GM12873 (cell line): ENCODE measurements around the gene MAP2.

Experiments
- TF ChIP-seq, protein P1 (sequence below): IDR thresholded peaks from 2 replicates; pipeline ENCODE4 v1.5.1; 2012; ENCODE audit warnings: low read depth, mild to moderate bottlenecking, moderate library complexity, low read length, control low read depth; ENCODE audit not compliant: insufficient read depth; ENCODE audit errors: missing control alignments

Gene MAP2

DNA sequence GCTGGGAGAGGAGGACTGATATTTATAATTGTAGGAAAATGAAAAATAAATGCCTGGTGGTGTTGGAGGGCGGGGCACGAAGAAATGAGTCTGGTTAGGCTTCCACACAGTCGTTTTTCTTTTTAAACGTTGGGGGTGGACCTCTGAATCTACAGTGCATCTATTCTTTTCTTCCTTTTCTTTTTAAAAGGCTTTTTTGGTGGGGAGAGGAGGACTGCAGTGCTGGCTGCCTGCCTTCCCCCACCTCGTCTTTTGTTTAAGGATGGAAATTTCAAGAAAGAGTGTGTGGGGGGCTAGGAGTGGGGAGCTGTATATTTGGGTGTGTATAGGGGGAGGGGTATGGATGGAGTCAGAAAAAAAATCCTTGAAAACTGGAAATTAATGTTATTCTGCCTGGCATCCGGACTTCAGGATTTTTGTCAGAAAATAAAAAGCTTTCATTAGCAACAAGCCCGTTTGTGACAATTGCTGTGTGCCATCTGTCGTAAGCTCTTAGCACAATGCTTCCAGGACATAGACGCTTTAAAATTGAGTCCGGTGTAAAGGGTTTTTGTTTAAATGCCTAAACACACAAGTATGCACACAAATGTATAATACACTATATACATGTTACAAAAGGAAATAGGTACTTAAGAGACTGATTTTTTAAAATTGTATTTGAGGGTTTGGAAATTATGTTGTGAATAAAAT lies 1.1 kb downstream of the MAP2 start:
- TF ChIP-seq, protein P1, sequence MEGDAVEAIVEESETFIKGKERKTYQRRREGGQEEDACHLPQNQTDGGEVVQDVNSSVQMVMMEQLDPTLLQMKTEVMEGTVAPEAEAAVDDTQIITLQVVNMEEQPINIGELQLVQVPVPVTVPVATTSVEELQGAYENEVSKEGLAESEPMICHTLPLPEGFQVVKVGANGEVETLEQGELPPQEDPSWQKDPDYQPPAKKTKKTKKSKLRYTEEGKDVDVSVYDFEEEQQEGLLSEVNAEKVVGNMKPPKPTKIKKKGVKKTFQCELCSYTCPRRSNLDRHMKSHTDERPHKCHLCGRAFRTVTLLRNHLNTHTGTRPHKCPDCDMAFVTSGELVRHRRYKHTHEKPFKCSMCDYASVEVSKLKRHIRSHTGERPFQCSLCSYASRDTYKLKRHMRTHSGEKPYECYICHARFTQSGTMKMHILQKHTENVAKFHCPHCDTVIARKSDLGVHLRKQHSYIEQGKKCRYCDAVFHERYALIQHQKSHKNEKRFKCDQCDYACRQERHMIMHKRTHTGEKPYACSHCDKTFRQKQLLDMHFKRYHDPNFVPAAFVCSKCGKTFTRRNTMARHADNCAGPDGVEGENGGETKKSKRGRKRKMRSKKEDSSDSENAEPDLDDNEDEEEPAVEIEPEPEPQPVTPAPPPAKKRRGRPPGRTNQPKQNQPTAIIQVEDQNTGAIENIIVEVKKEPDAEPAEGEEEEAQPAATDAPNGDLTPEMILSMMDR = no peak

DNA sequence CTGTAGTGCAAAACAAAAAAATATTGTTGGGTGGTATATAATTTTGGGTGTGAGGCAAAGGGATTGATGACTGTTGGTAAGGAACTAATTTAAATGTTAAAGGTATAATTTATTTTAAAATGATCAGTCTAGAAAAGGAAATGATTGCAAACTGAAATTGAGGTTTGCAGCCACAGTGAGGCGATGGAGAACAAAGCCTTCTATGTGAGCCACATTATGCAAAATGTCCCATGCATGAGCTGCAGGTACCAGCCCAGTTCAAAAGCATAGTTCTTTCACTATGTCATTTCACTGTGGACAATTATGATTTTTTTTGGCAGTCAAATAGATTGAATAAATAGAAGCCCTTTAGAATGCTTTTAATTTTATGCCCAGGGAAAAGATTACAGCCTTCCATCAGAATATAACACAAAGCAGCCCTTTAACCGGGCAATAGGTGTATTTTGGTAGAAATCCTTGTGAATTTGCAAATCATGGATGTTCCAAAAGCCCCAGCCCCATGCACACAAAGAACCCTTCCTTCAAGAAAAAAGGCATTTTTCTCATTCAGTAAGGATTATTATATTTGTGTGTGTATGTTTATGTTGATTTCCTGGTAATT lies 1.7 kb downstream of the MAP2 start:
- TF ChIP-seq, protein P1 = peak; percentile 51

DNA sequence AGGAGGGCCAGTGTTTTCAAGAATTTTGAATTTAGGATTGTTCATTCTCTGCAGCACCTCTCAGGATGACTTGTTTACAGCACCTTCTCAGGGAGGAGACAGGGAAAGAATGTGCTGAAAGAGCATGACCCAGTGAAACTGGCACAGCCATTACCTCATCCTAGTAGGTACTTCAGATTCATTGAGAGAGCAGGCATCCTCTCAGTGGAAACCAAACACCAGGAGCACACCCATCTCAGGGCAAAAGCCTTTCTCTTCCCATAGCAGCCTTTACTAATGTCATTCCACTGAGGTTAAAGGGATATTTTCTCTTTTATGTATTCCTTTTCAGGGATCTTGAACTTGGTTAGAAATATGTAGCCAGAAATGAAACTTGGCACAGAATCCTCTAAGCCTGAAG lies 2.6 kb downstream of the MAP2 start:
- TF ChIP-seq, protein P1 = no peak

DNA sequence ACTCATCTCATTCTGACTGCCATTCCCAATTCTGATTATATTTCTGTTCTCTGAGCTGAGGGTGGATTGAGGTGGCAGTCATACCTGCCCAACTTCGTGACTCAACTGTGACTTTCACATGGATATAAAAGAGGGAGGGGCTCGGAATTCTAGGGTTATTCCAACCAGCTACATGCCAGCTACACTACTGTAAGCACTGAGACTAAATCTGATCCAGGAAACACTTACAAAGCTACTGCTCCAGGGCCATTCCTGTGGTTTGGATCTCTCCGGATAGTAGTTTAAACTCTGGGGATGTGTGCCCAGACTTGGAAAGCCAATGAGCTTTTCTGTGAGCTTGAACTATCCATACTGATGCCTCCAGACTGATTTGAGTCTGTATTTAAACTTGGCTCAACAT lies 7.9 kb downstream of the MAP2 start:
- TF ChIP-seq, protein P1 = no peak

DNA sequence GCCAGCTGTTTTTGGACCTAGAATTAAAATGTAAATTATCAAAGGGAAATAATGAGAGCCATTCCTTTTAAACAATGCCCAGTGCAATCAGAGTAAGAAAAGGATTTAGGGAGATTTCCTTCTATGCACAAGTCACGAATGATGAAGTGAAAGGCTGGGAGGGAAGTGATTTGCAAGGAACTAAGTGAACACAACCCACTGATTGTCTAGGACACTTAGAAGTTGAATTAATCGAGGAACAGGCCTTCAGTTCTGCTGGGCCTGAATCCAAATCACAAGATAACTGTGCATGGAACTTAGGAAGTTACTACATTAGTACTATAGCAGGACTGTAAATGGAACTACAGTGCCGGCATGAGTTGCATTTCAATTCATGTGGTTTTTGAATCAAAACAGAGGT lies 17.7 kb downstream of the MAP2 start:
- TF ChIP-seq, protein P1 = no peak

DNA sequence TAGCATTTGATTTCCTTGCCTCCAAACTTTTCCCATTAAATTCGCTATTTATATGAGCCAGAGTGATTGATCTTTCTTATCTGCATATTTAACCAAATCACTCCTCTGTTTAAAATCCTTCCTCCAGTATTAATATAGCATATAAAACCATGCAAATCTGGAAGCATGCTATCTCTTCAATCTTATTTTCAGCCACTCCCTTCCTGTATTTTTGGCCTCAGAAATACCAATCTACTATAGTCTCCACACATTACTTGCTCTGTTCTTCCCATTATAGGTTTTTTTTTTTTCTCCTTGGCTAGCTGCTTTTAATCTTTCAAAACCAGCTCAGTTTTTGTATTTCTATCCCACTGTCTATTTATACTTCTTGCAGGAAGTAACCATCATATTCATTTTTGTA lies 19.1 kb downstream of the MAP2 start:
- TF ChIP-seq, protein P1 = no peak

DNA sequence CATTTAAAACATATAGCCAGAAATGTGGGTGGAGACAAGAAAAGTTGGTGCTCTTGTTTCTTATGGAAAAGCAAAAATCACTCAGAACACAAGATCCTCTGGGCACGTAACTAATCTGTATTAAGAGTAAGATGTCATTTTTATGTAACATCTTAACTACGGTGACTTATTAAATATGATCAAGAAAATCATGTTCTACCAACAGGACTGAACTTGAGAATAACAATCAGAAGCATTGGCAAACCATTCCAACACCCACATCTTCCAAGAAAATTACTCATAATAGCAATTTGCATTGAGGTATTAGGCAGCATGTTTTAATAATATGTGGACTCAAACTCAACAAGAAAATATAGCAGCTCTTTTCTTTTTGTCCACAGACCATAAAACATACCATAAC lies 21.6 kb downstream of the MAP2 start:
- TF ChIP-seq, protein P1 = no peak
